Middle frontal gyrus (tissue), 1 donor: ENCODE results near the gene ANKRD17.
A peak's percentile ranks its signal among the peaks of the same experiment; 100 is the strongest.

Experiments
- DNase-seq: peaks from one replicate; pipeline ENCODE4 v3.0.0-alpha.2; 2015; ENCODE audit warnings: low spot score; ENCODE audit errors: extremely low spot score

The ANKRD17 gene

DNA sequence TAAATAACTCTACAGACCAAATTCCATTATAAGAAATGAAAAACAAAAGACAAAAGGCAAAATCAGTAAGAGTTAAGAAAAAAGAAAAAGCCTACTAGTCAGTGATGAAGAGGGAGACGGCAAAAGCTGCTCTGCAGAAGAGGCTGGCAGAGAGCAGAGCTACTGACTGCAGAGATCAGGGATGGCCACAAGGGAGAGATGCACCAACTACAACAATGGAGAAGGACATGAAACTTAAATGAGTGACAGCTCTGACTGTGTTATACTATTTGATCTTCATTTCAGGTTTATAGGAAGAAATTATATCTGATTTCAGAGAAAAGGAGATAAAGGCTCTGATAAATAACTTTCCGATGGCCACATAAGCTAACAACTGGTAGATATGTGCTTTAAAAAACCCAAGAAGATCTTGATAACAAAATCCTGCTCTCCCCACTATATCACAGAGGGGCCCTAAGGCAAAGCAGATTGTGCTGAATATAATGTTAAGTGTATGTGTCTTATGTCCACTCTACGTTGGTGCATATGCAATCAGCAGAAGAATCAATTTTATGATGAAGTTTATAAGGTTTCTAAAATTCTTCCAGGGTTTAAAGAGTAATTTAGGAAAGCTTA is 130.7 kb downstream of the ANKRD17 start:
- no peak for DNase-seq

DNA sequence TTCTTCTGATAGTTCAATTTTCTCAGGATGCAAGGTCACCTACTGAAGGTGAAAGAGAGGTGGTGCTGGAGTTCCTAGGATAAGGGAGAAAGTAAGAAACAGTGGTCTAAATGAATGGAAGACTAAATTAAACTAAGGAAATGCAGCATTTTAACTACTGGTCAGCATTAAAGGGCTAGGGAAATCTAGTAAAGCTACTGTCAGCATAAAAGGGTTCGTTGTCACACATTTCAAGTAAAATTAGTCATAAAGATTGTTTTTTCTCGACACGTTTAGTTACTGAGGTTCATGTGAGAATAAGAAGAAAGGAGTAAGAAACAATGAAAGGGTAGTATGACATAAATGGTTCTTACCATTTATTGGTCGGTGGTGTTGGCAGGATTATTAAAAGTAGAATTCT is 149.1 kb downstream of the ANKRD17 start:
- DNase-seq: no peak

DNA sequence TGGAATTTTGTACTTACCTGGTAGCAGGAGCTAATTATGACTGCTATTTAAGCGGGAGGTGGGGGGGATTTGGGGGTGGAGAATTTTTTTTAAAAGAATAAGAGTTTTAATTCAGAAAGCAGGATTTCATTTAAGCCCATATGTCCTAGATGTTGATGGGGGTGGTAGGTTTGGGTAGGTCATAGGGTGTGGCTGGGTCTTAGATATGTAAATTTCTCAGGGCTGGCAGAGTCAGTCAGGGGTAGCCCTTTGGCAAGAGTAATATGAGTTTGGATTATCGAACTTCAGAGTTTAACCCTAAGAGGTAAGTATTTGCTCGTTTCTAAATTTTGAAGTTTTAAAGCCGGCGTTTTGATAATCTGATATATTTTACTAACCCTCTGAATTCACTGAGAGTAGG is 153.9 kb downstream of the ANKRD17 start:
- DNase-seq: no peak

- no peak for DNase-seq
Observed at GRCh38 chr4:73103799-73104503, 154.6 kb downstream of the ANKRD17 start.

DNA sequence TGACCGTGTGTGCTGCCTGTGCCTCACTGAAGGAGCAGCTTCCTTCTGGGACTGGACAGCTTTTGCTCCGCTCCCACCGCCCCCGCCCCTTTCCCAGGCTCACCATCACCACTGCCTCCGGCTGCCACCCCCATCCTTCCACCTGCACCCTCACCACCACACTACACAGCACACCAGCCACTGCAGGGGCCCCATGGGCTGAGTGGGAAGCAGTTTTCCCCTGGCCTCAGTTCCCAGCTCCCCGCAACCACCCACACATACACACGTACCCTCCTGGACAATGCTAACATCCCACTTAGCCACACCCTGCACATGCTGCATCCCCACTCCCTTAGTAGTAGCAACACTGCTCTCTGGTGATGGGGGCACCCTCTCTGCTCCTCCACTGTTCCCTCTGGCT is 159.5 kb downstream of the ANKRD17 start:
- no peak for DNase-seq

DNA sequence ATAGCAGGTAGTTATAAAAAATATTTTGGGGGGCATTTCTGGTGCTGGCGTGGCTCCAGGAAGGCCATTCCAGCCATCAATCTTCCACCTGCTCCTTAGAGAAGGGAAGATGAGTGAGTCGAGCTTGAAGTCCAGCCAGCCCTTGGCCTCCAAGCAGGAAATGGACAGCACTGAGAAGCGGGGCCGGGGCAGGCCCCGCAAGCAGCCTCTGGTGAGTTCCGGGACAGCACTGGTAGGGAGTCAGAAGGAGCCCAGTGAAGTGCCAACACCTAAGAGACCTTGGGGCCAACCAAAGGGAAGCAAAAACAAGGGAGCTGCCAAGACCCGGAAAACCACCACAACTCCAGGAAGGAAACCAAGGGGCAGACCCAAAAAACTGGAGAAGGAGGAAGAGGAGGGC is 159.9 kb downstream of the ANKRD17 start:
- DNase-seq: no peak

GRCh38 chr4:73098016-73098415 is 160.6 kb downstream of the ANKRD17 start:
- no peak for DNase-seq

DNA sequence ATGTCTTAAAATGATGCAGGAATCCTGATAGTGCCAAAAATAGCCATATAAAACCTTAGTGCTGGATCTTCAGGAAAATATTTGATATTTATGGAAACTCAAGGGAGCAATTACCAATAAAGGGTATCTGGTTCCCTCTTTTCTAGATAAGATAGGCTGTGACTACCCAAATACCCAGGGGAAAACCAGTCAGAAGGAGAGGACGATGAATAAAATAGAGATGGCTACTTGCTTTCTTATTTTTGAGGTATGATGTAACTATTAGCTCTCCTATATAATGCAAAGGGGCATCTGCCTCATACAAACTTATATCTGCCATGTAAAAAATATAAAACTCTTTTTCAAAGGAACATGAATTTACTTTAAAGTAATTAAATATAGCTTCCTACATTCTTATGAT is 165.7 kb downstream of the ANKRD17 start:
- no peak for DNase-seq

- no peak for DNase-seq
Observed at GRCh38 chr4:73090738-73091137, 167.9 kb downstream of the ANKRD17 start.

DNA sequence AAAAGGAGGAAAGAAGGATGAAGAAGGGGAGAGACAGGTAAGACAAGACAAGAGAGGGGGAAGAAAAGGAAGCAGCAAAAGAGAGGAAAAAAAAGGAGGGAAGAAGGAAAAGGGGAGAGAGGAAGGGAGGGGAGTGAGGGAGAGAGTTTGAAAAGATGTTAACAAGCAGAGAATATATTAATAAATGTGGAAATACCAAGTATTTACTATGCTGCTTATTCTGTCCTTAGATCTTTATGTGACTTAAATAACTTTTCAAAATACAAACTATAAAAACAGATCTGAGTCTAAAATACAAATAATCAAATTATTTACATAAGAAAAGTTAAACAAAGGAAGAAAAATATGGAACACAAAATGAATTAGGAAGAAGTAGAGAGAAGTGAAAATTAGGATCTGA is 170.7 kb downstream of the ANKRD17 start:
- DNase-seq: no peak

- DNase-seq: no peak
Observed at GRCh38 chr4:73086095-73086868, 172.3 kb downstream of the ANKRD17 start.

DNA sequence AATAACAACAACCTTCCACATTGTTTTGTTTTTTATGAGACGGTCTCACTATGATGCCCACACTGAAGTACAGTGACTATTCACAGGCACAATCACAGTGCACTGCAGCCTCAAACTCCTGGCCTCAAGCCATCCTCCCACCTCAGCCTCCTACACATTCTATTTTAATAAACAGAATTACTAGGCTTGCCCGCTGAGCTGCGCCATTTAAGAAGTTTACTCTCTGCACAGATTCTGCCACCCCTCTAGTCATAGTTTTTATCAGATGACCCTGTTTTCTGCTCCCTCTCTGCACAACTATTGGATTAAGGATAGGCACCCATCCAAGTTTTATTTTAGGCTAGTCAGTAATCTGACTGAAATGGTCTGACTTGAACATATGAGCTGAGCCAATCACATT is 177.8 kb downstream of the ANKRD17 start:
- DNase-seq: no peak

DNA sequence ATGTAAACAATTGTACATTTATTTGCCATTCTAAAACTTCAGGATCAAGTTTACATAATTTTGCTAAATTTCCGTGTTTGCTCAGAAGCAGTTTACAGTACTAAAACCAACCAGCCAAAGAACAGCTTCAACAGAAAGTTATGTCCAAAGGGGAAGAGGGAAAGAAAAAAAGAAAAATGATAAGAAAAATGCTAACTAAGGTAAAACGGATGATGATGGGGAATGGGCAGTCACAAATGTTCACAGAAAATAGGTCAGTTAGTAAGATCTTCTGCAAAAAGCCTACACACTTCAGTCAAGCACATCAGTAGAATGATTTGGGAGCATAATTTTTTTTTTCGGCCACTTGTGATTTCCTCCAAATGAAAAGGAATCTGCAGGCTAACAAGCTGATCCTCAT is 182.8 kb downstream of the ANKRD17 start:
- DNase-seq: no peak

- DNase-seq: no peak
Observed at GRCh38 chr4:73070074-73070390, 188.6 kb downstream of the ANKRD17 start.

GRCh38 chr4:73069338-73070073 is 189.1 kb downstream of the ANKRD17 start, which contains the start of gene COX18:
Gene COX18 (minus strand): TSS chr4:73069716. CDS start chr4:73069649, 67 bp downstream.
- peak; percentile 98 for DNase-seq

DNA sequence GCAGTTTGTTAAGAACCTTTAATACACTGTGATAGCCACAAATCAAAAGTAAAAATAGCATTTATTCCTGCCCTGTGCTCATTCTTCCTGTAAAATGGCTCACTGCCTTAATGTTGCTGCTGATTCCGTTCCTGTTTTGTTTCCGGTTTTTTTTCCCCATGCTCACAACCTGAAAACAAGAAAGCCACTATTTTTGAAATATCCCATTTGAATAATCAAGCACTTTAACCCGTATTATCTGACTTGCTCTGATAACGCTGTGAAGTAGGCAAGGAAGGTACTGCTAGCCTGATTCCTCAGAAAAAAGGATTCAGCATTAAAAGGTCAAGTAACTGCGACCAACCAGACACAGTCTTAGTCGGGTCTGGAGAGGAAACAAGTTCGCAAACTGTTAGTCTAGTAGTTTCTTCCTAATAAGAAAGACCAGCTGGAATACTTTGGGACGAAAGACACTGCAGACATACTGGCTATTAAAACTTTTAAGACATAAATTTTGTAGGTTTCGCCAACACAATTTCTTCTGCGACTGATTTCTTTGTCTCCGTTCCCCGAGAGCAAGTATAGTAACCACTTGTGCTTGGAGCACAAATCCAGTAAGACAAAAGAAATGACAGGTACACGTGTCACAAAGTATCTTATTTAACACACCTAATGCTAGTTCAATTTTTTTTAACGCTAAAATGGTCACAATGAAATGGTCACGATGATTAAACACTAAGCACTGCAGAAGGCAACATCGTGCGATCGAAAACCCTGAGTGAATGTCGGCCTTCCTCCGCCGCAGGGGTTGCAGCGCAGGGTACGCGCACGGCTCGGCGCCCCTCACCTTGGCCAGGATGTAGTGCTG is 189.9 kb downstream of the ANKRD17 start:
- no peak for DNase-seq

DNA sequence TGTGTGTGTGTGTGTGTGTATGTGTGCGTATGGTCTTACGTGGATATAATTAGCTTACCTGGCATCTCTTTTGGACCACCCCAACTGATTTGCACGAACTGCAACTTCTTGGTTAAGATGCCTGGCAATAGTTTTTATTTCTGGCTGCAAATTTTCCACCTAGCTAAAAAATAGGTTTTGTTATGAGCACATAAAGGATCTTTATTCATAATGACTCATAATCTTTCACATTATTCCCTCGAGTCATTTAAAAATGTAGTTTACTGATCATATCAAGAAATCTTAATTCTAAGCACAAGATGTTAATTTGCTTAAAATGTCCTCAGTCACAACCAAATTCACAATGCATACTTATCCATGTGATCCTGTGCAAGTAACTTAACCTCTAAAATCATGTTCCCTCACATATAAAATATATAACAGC is 190.6 kb downstream of the ANKRD17 start:
- no peak for DNase-seq

DNA sequence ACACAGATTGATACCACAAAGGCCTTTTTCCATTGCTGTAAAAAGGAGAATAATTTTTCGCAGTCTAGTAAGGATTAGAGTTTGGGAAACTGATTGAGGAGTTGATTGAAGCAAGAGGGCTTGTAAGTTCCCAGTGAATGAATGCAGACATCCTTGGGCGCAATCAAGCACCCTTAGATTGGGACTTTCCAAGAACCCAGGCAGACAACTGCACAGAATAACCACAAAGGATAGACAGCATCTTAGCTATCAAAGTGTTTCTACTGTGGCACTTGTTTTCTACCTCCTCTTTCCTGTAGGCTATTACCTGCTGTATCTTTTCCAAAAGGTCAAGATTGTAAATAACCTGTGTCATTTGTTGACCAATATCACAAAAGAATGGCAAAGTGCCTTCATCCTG is 191.7 kb downstream of the ANKRD17 start:
- DNase-seq: no peak

DNA sequence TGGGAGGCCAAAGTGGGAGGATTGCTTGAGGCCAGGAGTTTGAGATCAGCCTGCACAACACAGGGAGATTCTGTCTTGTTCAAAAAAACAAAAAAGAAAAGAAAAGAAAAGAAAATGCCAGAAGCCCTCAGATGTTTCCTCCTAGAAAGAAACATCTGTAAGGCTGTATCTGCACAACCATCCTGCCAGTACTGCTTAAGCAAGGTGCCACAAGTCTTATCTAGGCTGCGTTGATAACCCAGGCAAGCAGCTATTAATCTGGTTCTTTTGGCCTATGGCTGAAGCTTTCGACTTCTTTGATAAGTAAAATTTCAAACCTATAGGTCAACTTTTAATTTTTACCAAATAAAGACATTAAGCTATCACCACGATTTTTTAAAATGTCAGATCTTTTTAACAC is 192.2 kb downstream of the ANKRD17 start:
- DNase-seq: no peak

GRCh38 chr4:73064536-73064935 is 194.1 kb downstream of the ANKRD17 start:
- no peak for DNase-seq
